ENCODE measurements around the gene SERPINB1.

Gene SERPINB1

GRCh38 chr6:2844008-2844407 lies 2.3 kb upstream of the SERPINB1 start:
- no peak for DNase-seq

DNA sequence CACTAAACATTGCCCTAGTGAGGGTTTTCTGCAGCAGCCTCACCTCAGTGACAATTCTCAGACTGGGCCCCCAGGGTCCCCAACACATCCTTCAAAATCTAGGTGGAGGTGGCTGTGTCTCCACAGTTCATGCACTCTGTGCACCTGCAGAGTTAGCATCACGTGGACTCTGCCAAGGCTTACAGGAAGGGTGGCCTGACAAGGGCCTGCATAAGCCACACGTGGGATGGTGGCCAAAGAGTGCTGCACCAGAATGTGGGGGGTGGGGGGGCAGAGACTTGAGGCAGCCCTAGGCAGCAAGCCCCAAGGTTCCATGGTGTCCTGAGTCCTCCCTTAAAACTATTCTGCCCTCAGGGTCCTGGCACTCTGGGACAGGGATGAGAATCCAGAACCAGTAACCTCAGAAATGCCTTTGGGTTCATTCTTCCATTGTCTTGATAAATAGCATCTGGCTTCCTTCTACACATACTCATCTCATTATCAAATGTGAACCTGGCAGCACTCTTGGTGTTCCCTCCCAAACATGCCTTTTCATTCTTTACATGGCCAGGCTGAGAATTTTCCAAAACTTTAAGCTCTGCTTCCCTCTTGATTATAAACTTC lies 1.6 kb upstream of the SERPINB1 start:
- no peak for DNase-seq

DNA sequence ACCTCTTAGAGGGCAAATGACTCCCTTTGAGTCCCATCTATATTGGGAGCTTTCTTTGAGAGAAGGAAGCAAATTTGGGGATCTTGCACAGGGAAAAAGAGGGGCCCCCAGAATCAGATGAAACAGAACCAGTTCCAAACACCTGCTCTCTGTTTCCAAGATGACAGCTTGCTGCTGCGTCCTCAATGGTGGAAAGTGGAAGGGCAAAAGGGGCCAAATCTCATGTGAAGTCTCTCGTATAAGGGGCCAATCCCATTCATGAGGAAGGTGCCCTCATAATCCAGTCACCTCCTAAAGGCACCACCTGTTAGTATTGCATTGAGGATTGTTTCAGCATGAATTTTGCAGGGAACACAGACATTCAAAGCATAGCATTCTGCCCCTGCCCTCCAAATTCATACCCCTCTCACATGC lies 483 bp upstream of the SERPINB1 start:
- no peak for DNase-seq

DNA sequence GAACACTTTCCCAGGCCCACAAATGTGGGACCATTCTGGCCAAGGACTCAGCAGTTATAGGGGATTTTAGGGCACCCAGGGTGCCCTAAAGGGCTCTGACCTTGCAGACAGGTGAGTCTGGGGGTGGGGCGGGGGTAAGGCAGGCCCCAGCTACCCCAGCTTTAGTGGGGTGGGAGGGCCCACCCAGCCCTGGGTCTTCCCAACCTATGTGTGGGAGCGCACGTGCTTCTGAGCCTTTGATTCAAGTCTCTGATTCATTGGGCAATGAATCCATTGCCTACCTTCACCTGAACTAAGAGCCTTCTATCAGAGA lies 958 bp downstream of the SERPINB1 start:
- no peak for DNase-seq

- no peak for DNase-seq
Observed at GRCh38 chr6:2839982-2840748, 1.5 kb downstream of the SERPINB1 start.

GRCh38 chr6:2839195-2839981 lies 2.3 kb downstream of the SERPINB1 start:
- no peak for DNase-seq

GRCh38 chr6:2838251-2838650 lies 3.4 kb downstream of the SERPINB1 start:
- no peak for DNase-seq

DNA sequence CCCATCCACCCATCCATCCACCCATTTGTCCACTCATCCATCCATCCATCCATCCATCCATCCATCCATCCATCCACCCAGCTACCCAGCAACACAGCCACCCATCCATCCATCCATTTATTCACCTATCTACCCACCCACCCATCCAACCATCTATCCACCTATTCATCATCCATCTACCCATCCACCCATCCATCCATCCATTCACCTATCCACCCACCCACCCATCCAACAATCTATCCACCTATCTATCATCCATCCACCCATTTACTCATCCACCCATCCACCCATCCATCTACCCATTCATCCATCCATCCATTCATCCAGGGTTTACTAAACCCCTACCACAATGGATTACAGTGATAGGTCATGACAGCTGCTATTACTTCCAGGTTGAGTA lies 7.4 kb downstream of the SERPINB1 start:
- no peak for DNase-seq

- DNase-seq = no peak
Observed at GRCh38 chr6:2831392-2831791, 10.3 kb downstream of the SERPINB1 start.

DNA sequence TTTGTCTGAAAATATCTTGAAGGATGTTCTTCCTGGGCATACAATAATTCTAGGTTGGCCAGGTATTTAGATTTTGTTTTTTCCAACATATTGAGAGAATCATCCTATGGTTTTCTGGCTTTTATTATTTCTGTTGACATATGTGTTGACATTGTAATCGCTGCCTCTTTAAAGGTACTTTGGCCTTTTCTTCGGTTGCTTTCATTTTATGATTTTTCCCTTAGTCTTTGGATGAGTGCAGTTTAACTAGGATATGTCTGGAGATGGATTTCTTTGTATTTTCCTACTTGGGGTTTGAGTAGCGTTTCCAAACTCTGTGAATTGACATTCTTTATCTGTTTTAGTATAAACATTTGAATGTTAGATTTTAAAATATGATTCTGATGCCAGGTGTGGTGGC lies 11.5 kb downstream of the SERPINB1 start:
- DNase-seq = no peak

DNA sequence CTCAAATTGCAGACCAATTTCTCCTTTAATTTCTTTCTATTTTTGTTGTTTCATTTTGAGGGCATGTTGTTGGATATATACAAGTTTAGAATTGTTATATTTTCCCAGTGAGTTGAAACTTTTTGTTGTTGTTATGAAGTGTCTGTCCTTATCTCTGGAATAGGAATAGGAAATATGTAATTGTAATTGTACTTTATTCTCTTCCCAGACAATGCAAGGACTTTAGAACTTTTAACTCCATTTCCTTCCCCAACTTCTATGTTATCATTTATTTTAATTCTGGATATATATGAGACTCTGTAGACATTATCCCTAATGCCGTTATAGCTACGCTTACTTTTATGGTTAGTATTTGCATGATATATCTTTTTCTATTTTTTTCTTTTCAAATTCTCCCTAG lies 12.4 kb downstream of the SERPINB1 start:
- no peak for DNase-seq

DNA sequence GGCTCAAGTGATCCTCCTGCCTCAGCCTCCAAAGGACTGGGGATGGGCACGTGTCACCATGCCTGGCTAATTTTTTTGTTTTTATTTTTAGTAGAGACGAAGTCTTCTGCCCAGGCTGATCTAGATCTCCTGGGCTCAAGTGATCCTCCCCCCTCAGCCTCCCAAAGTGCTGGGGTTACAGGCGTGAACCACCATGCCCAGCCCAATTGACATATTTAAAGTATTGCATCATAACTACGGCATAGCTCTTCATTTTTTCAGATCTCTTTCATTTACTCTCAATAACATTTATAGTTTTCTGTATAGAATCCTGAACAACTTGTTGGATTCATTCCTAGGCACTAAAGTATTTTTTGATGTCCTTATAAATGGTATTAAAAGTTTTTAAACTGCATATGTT lies 13.0 kb downstream of the SERPINB1 start:
- no peak for DNase-seq

DNA sequence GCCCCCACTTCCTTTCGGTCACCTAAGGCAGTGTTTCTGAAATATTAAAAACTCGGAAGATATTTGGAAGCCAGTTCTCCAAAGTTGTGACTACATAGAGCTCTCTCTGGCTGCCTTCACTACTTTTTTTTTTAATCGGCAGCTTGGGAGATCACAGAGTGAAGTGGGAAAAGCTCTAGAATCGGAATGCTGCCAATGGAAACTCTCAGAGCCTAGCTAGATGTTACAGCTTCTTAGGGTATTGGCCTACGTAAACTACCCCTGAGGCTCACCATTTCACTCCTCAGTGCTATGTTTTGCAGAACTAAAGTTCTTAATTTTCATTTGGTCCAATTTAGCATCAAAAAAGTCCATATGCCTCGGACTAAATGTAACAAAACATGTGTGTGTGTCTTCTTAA lies 14.5 kb downstream of the SERPINB1 start:
- no peak for DNase-seq

GRCh38 chr6:2826131-2826530 lies 15.5 kb downstream of the SERPINB1 start:
- DNase-seq = no peak

GRCh38 chr6:2823104-2823850 lies 18.4 kb downstream of the SERPINB1 start:
- DNase-seq = no peak

- no peak for DNase-seq
Observed at GRCh38 chr6:2821554-2821953, 20.1 kb downstream of the SERPINB1 start.

DNA sequence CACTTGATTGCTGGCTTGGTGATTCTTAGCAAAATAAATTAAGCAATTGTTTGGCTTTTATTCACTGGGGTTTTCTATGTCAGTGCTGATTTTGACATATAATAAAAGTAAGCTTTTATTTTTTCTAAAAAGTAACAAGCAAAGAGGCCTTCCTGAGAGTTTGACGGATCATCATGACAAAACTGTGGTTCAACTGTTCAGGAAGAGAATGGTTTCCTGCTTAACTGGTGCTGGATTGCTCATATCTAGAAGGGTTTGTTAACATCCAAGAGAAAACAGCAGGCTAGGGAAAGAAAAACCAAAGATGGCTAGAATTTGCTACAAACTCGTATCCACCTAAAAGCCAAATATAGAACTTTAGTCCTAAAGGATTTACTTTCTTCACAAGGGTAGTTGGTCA lies 21.2 kb downstream of the SERPINB1 start:
- DNase-seq = no peak

GRCh38 chr6:2819978-2820377 lies 21.7 kb downstream of the SERPINB1 start:
- DNase-seq = no peak

GRCh38 chr6:2819115-2819514 lies 22.5 kb downstream of the SERPINB1 start:
- DNase-seq = no peak

DNA sequence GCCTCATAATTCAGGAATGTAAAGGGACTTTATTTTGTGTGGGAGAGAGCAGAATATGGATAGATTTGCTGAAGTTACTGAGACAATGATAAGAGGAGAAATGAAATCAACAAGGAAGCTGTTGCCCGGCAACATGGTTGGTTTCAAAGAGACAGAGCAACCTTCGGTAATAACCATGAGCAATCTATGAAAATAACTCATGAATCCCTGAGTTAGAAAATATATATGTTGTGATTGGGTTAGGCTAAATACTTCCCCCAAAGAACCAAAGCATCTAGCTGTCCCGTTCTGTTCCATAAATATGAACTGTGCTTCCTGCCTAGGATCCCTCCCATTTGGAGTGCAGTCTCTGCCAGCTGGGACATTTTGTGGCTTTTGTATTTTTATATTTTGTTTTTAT lies 23.1 kb downstream of the SERPINB1 start:
- no peak for DNase-seq

- DNase-seq = no peak
Observed at GRCh38 chr6:2817903-2818443, 23.7 kb downstream of the SERPINB1 start.

DNA sequence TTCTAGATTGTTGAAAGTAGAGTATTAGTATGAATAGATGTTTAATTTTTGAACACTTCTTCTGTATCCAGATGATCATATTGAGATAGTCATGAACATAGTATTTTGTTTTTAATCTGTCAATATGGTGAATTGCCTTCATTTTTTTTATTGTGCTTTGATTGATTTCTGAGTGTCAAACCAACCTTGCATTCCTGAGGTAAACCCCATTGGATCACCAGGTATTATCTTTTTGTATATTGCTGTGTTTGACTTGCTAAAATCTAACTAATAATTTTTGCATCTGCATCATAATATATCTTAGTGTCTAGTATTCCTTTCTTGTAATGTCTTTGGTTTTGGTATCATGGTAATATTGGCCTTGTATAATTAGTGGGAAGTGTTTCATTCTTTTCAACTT lies 25.5 kb downstream of the SERPINB1 start:
- DNase-seq = no peak

DNA sequence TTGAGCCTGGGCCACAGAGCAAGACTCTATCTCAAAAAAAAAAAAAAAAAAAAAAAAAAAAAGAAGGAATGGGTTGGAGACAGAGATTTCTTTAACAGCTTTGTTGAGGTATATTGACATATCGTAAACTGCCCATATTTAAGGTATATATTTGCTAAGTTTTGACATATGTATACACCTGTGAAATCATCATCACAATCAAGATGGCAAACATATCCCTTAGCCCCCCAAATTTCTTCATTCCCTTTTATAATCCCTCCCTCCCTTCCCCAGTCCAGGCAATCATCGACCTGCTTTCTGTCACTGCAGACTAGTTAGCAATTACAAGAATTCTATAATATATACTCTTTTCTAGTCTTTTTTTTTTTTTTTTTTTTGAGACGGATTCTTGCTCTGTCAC lies 29.0 kb downstream of the SERPINB1 start:
- DNase-seq = no peak

Data from activated CD4-positive, alpha-beta T cell treated with anti-CD3 and anti-CD28 coated beads, Interleukin-2, amount 50 U/mL, for 48 hours (primary cell).